ENCODE data around the gene EIF4H.
"Not testable (repeated sequence)": the region's sequence is repeated elsewhere in the genome, so short reads cannot be mapped to it uniquely, and the experiment has no call there.

The EIF4H gene

DNA sequence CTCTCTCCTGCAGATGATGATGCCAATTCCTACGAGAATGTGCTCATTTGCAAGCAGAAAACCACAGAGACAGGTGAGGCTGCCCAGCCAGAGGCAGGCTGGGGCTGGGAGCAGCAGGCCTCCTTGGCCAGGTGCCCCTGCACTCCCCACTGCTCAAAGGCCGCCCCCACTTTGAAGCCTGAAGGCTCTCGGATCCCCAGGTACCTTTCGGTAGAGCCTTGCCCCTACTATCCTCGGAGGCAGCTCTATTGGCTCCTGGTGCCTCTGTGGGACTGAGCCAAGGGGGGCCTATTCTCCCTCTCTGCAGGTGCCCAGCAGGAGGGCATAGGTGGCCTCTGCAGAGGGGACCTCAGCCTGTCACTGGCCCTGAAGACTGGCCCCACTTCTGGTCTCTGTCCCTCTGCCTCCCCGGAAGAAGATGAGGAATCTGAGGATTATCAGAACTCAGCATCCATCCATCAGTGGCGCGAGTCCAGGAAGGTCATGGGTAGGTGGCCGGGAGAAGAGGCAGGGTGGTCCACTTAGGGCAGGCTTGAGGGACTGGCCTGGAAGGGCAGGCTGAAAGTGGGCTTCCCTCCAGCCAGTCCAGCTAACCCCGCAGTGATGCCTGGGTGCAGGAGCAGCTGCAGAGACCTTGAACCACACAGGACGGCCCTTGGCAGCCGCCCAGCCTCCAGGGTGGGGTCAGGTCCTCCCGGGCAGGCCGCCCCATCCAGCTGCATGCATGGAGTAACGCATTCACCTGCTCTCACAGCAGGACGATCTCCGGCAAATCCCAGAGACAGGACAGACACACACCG is 49.8 kb downstream of the EIF4H start:
- no peak for DNase-seq (ENCODE audit: low read depth in 2 of 3, low spot score in 2 of 3)

- DNase-seq (ENCODE audit: low read depth in 2 of 3, low spot score in 2 of 3) = no peak
Measured at GRCh38 chr7:74224511-74224832, 50.3 kb downstream of the EIF4H start.

DNA sequence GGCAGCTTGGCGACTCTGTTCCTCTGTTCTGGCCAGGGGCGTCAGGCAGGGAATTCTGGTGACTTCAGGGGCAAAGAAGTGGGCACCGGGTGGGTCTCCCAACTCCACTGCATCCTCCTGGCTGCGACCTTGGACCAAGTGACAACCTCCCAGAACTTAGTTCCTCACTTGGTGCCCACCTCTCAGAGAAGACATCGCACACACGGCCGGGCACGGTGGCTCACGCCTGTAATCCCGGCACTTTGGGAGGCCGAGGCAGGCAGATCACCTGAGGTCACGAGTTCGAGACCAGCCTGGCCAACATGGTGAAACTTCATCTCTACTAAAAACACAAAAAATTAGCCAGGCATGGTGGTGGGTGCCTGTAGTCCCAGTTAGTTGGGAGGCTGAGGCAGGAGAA is 50.8 kb downstream of the EIF4H start:
- not testable (repeated sequence) for DNase-seq (ENCODE audit: low read depth in 2 of 3, low spot score in 2 of 3)

DNA sequence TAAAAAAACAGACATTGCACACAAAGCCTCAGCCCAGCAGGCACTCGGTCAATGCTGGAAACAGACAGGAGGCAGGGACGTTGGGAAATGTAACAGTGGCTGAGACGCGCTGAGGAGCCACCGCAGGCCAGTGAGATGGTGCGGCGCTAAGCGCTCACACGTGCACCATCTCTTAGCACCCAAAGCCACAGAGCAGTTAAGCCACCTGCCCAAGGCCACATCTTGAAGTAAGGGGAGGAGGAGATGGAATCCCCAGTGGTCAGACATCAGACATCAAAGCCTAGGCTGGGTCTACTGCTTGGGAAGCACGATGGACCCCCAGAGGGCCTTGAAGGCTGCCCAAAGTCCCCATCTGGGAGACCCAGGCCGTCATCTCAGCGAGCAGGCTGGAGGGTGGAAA is 51.2 kb downstream of the EIF4H start:
- no peak for DNase-seq (ENCODE audit: low read depth in 2 of 3, low spot score in 2 of 3)

DNA sequence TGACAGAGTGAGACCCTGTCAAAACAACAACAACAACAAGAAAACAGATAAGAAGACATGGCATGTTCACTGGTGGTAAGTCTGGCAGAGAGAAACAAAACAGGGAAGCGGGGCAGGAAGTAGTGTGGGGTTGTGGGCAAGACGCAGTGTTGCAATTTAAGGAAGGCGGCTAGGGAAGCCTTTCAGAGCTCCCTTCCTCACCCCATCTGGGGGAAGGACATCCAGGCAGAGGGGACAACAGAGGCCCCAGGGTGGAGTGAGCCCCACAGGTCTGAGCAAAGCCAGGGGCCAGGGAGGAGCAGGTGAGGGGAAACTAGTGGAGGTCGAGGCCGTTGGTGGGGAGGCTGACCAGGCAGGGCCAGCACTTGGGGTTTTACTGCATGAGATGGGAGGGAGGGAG is 52.5 kb downstream of the EIF4H start:
- no peak for DNase-seq (ENCODE audit: low read depth in 2 of 3, low spot score in 2 of 3)

- DNase-seq (ENCODE audit: low read depth in 2 of 3, low spot score in 2 of 3) = no peak
Measured at GRCh38 chr7:74228951-74229900, 55.1 kb downstream of the EIF4H start.

DNA sequence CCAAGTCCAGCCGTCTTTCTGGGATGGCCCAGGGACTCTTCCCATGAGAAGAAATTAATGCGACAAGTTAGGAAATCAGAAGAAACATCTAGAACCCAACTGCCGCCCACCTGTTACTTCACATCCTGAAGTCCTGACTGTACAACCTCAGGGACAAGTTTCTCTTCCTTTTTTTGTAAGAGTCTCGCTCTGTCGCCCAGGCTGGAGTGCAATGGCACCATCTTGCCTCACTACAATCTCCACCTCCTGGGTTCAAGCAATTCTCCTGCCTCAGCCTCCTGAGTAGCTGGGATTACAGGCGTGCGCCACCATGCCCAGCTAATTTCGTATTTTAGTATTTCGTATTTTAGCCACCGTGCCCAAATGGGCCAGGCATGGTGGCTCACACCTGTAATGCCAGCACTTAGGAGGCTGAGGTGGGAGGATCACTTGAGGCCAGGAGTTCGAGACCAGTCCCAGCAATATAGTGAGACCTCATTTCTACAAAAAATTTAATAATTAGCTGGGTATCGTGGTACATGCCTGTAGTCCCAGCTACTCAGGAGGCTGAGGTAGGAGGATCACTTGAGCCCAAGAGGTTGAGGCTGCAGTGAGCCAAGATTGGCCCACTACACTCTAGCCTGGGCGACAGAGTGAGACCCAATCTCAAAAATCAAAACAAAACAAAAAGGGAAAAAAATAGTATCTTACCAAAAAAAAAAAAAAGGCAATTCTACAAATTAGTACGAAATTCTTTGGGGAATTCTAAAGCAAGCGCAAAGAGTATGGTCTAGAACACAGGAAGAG is 56.5 kb downstream of the EIF4H start:
- DNase-seq (ENCODE audit: low read depth in 2 of 3, low spot score in 2 of 3) = no peak

- no peak for DNase-seq (ENCODE audit: low read depth in 2 of 3, low spot score in 2 of 3)
Measured at GRCh38 chr7:74231232-74231590, 57.1 kb downstream of the EIF4H start.

DNA sequence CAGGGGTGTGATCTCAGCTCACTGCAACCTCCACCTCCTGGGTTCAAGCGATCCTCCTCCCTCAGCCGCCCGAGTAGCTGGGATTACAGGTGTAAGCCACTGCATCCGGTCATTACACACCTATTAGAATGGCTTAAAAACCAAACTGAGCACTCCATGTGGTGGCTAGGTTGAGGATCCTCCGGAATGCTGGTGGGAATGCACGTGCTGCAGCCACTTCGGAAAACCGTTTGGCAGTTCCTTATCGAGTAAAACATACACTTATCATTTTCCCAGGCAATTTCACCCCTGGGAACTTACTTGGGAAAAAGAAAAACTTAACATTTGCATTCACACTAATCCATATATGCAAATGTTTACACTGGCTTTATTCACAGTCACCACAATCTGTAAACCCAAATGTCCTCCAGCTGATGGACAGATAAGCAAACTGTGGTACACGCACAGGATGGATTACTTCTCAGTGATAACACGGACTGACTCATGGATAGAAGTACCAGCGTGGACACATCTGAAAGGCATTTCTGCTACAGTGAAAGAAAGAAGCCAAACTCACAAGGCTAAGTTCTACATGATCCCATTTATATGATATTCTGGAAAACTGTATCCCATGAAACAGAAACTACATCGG is 59.6 kb downstream of the EIF4H start:
- no peak for DNase-seq (ENCODE audit: low read depth in 2 of 3, low spot score in 2 of 3)

DNA sequence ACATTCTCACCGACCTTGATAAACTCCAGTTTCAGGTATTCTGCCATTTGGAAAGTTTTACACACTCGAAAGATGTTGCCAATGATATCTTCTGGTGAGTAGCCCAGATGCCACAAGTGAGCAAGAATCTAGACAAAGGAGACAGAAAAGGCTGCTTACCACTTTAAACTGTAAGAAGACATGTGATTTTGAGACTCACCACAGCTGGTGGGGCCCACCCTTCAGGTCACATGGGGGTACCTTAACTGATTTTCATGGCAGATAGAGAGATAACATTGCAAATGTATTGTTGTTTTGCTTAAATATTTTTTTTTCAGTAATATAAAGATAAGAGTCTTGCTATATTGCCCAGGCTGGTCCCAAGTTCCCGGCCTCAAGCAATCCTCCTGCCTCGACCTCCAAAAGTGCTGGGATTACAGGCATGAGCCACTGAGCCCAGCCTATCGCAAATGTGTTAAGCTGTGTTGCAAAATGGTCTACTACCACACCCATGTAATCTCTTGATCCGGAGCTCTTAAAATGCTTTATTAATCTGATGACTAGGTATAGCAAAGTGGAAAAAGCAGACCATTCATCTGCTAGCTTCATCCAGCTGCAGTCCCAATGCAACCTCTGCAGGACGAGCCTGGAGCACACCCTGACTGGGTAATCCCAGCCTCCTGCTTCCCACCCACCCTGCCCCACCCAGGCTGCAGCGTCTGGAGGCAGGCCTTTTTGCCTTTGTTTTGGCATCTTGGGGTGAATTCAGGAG is 61.5 kb downstream of the EIF4H start:
- no peak for DNase-seq (ENCODE audit: low read depth in 2 of 3, low spot score in 2 of 3)

GRCh38 chr7:74236284-74236683 is 62.1 kb downstream of the EIF4H start:
- no peak for DNase-seq (ENCODE audit: low read depth in 2 of 3, low spot score in 2 of 3)

GRCh38 chr7:74240482-74240881 is 66.3 kb downstream of the EIF4H start:
- DNase-seq (ENCODE audit: low read depth in 2 of 3, low spot score in 2 of 3) = no peak

DNA sequence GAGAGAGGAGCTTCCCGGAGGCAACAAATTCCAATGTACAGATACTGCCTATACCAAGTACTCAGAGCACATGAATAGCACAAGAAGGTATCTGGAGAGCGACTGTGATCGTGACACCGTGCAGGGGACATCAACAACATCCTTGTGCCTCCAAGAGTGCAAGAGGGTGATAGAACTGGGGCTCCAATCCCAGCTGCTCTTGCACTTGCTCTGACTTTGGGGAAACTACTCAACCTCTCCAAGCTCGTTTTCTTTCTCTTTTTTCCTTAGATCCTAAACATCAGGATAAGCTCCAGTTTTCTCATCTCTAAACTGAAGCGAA is 67.9 kb downstream of the EIF4H start:
- no peak for DNase-seq (ENCODE audit: low read depth in 2 of 3, low spot score in 2 of 3)

- DNase-seq (ENCODE audit: low read depth in 2 of 3, low spot score in 2 of 3) = no peak
Measured at GRCh38 chr7:74246497-74246896, 72.3 kb downstream of the EIF4H start.

All from activated CD8-positive, alpha-beta memory T cell treated with anti-CD3 and anti-CD28 coated beads for 48 hours (primary cell).